HepG2 (cell line): ENCODE measurements around the gene BEAN1. TPM values are rescaled to one million over a fixed set of nuclear protein-coding genes. Genes with fewer than 3 reads are reported as not detected.

Experiments used
- ATAC-seq: fragments of 200-7000 bp; cut with Tn5 transposase; 3 replicates; pipeline ENCODE4 v1.9.1; 2020; ENCODE audit warnings: mild to moderate bottlenecking, moderate library complexity
- BruUV-seq: library from RNA; stranded (reverse); fragments of 400-500 nt; replicated peaks from 2 replicates; lab custom pipeline; 2021; lab: Mats Ljungman, UMichigan
- CTCF ChIA-PET: fragments of 300-600 bp; formaldehyde crosslinking; extraction: SDS; loops from one replicate; lab custom pipeline; 2021; ENCODE audit warnings: low total read pairs, inconsistent platforms, low intra/inter-chr PET ratio; lab: Yijun Ruan, JAX
- POLR2A ChIA-PET: fragments of 350-600 bp; sonication (Branson Sonifier 250); formaldehyde crosslinking; loops from one replicate; lab custom pipeline; 2020; ENCODE audit warnings: antibody characterized with exemption, inconsistent platforms; lab: Yijun Ruan, JAX
- DNase-seq: peaks from one replicate; pipeline ENCODE4 v3.0.0-alpha.2; 2015; ENCODE audit warnings: low spot score
- FAIRE-seq: peaks from 3 replicates; lab custom pipeline; 2011; peaks lifted over from hg19 to GRCh38; lab: Jason Lieb, UNC
- H2AFZ ChIP-seq: one replicate; pipeline ENCODE4 v1.6.1; 2011; ENCODE audit warnings: low read length, inconsistent platforms
- H3K27ac ChIP-seq: fragments of 300-600 bp; 3 replicates; pipeline ENCODE4 v1.8.0; 2011; ENCODE audit warnings: mixed run types, mild to moderate bottlenecking, mixed read lengths, low read length, inconsistent platforms; ENCODE audit not compliant: insufficient read depth; ENCODE audit errors: extremely low read length
- H3K27me3 ChIP-seq, 2 experiments: fragments of 200-600 bp in 1 of 2; 2 replicates in 1 of 2; 3 replicates in 1 of 2; pipeline versions ENCODE4 v1.6.0 to v1.8.0; 2011; ENCODE audit warnings: low read length in 2 of 2, mild to moderate bottlenecking in 2 of 2, moderate library complexity in 2 of 2, inconsistent platforms in 1 of 2; ENCODE audit not compliant: insufficient read depth in 2 of 2, control insufficient read depth in 1 of 2
- H3K36me3 ChIP-seq, 2 experiments: fragments of 200-600 bp in 1 of 2; replicated peaks in 1 of 2; 2 replicates in 1 of 2; 3 replicates in 1 of 2; pipeline versions ENCODE4 v1.5.1 to v1.8.0; 2011; ENCODE audit warnings: low read length in 2 of 2, inconsistent platforms in 1 of 2; ENCODE audit not compliant: insufficient read depth in 2 of 2, control insufficient read depth in 1 of 2
- H3K4me1 ChIP-seq: 2 replicates; pipeline ENCODE4 v1.5.1; 2012; ENCODE audit warnings: low read length, inconsistent platforms; ENCODE audit not compliant: insufficient read depth
- H3K4me2 ChIP-seq: 2 replicates; pipeline ENCODE4 v1.6.0; 2011; ENCODE audit warnings: low read depth, low read length, inconsistent platforms
- H3K4me3 ChIP-seq, 3 experiments: fragments of 200-600 bp in 1 of 3; sonication (generic), shearing (Covaris generic) in 1 of 3; replicated peaks in 1 of 3; 2 replicates each; pipeline ENCODE4 v1.5.1; 2011 to 2016; ENCODE audit warnings: low read length in 3 of 3, inconsistent platforms in 2 of 3, low read depth in 2 of 3, mild to moderate bottlenecking in 2 of 3, control low read depth in 1 of 3, mixed read lengths in 1 of 3; ENCODE audit not compliant: insufficient read depth in 1 of 3
- H3K79me2 ChIP-seq: one replicate; pipeline ENCODE4 v1.6.1; 2011; ENCODE audit warnings: low read length, inconsistent platforms; ENCODE audit not compliant: insufficient read depth
- H3K9ac ChIP-seq: 2 replicates; pipeline ENCODE4 v1.6.0; 2011; ENCODE audit warnings: mild to moderate bottlenecking, low read depth, low read length, inconsistent platforms; ENCODE audit not compliant: insufficient read depth
- H3K9me3 ChIP-seq: 2 replicates; pipeline ENCODE4 v1.5.1; 2012; ENCODE audit warnings: mild to moderate bottlenecking, low read length
- H4K20me1 ChIP-seq: 2 replicates; pipeline ENCODE4 v1.6.0; 2011; ENCODE audit warnings: inconsistent platforms, mild to moderate bottlenecking, low read length, moderate library complexity; ENCODE audit not compliant: insufficient read depth
- BRD4 ChIP-seq: sonication (generic); formaldehyde crosslinking; IDR thresholded peaks from 2 replicates; pipeline ENCODE4 v1.4.0; 2020; ENCODE audit warnings: missing genetic modification reagents
- DR1 ChIP-seq: sonication (generic); formaldehyde crosslinking; IDR thresholded peaks from 2 replicates; pipeline ENCODE4 v1.8.0; 2021; ENCODE audit warnings: mild to moderate bottlenecking, missing genetic modification reagents, inconsistent platforms
- JUNB ChIP-seq: sonication (generic); formaldehyde crosslinking; IDR thresholded peaks from 2 replicates; pipeline ENCODE4 v1.8.0; 2022; ENCODE audit warnings: missing genetic modification reagents, mild to moderate bottlenecking, borderline replicate concordance
- KAT7 ChIP-seq: IDR thresholded peaks from 2 replicates; pipeline ENCODE4 v1.6.1; 2018; ENCODE audit warnings: borderline replicate concordance, missing compliant biosample characterization
- MYC ChIP-seq: sonication (generic); formaldehyde crosslinking; IDR thresholded peaks from 2 replicates; pipeline ENCODE4 v1.9.0; 2021; ENCODE audit warnings: missing genetic modification reagents, borderline replicate concordance
- NFIC ChIP-seq: IDR thresholded peaks from 2 replicates; pipeline ENCODE4 v1.6.1; 2012; ENCODE audit warnings: mild to moderate bottlenecking, low read length, inconsistent platforms
- POGZ ChIP-seq: sonication (generic); formaldehyde crosslinking; IDR thresholded peaks from 2 replicates; pipeline ENCODE4 v1.4.0; 2020; ENCODE audit warnings: mild to moderate bottlenecking, missing genetic modification reagents
- SMYD3 ChIP-seq: sonication (generic); formaldehyde crosslinking; IDR thresholded peaks from 2 replicates; pipeline ENCODE4 v1.8.1; 2023; ENCODE audit warnings: mild to moderate bottlenecking, missing genetic modification reagents
- SP4 ChIP-seq: sonication (generic); formaldehyde crosslinking; IDR thresholded peaks from 2 replicates; pipeline ENCODE4 v1.8.1; 2023; ENCODE audit warnings: mild to moderate bottlenecking, missing genetic modification reagents
- ZNF12 ChIP-seq: sonication (generic); formaldehyde crosslinking; IDR thresholded peaks from 2 replicates; pipeline ENCODE4 v1.5.0; 2020; ENCODE audit warnings: missing genetic modification reagents
- ZNF33B ChIP-seq: sonication (generic); formaldehyde crosslinking; IDR thresholded peaks from 2 replicates; pipeline ENCODE4 v1.5.1; 2020; ENCODE audit warnings: mild to moderate bottlenecking, missing genetic modification reagents
- ZNF678 ChIP-seq: sonication (generic); formaldehyde crosslinking; IDR thresholded peaks from 2 replicates; pipeline ENCODE4 v1.4.0; 2020; ENCODE audit warnings: mild to moderate bottlenecking, missing genetic modification reagents
- ZNF777 ChIP-seq: sonication (generic); formaldehyde crosslinking; IDR thresholded peaks from 2 replicates; pipeline ENCODE4 v1.4.0; 2020; ENCODE audit warnings: missing genetic modification reagents
- WGBS: methylation state at CpG from one replicate; pipeline ENCODE4 v1.1.6; 2017; ENCODE audit warnings: low lambda C conversion rate; 5-methylcytosine and 5-hydroxymethylcytosine counted together
- in situ Hi-C: cut with HindIII; loops from 2 replicates; pipeline ENCODE4 v1.10.0; 2017; ENCODE audit warnings: low pct_unique_long_range_greater_than_20kb; ENCODE audit not compliant: extremely low pct_ligation_motif_present
- intact Hi-C: fragments of 100-400 bp; cut with micrococcal nuclease; formaldehyde crosslinking; loops from one replicate; pipeline ENCODE4 v1.10.0; 2022; ENCODE audit not compliant: unreplicated experiment
- polyA plus RNA-seq, 8 experiments: library from polyadenylated mRNA; depleted of rRNA in 3 of 8; stranded (reverse) in 7 of 8; unstranded in 1 of 8; fragments of >200 nt; fragmentation: Illumina TruSeq in 4 of 8; extraction: Trizol in 4 of 8; gene quantifications; 2 replicates each; pipeline versions ENCODE4 v1.2.1 to v1.2.3, GENCODE V29; 2011 to 2016; ENCODE audit warnings: low read depth in 4 of 8, missing spikeins in 1 of 8, mixed read lengths in 1 of 8; ENCODE audit not compliant: insufficient read depth in 1 of 8
- total RNA-seq, 5 experiments: library from RNA; depleted of rRNA; stranded (reverse); fragments of >200 nt; fragmentation: Illumina TruSeq; extraction: Trizol; gene quantifications; 2 replicates each; pipeline ENCODE4 v1.2.3, GENCODE V29; 2016; ENCODE audit warnings: low read depth in 1 of 5
- TF ChIP-seq, protein P1 (sequence below): sonication (generic); formaldehyde crosslinking; IDR thresholded peaks from 2 replicates; pipeline ENCODE4 v1.5.0; 2020; ENCODE audit warnings: mild to moderate bottlenecking, missing genetic modification reagents, moderate library complexity
- TF ChIP-seq, protein P2 (sequence below): sonication (generic); formaldehyde crosslinking; IDR thresholded peaks from 2 replicates; pipeline ENCODE4 v1.4.0; 2020; ENCODE audit warnings: missing genetic modification reagents
- TF ChIP-seq, protein P3 (sequence below): sonication (generic); formaldehyde crosslinking; conservative IDR thresholded peaks from 2 replicates; pipeline ENCODE4 v1.4.0; 2020; ENCODE audit warnings: missing genetic modification reagents

The BEAN1 gene
- total and polyA plus RNA-seq, 2 of the 13 experiments (the other 11 are each of a cell fraction or from before 2014, with no cell fraction given), result 0.53 to 1.4 TPM

DNA sequence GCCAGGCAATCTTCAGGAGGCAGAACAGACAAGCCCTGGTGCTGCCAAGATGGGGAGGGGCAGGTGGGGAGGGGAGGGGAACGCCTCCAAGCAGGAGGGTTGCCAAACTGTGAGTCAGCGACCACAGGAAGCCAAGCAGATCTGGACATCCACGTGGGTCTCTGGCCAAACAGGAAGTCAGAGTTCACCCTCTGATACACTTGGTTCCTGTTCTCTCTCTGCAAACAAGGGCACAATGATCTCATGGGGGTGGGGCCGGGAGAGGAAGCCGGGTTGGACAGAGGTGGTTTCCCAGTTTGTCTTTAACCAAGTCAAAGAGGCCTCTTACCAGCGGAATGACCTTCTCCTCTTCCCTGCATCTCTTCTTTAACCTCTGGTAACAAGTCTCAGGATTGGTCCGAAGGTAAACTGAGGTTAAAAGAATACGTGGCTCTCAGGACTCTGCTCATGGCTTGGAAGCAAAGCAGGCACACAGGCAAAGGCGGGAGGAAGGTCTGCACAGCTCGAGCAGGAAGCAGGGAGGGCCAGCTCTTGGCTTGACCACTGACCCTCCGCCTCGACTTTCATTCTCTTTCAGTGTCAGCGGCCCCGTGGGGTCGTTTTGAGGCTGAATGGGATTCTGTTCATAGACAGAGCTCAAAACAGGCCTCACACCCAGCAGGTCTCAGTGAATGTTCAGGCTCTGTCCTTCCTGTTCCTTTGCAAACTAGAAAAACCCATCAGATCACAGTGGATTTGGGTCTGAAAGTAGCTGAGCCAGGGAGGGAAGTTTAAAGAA, 89.9 kb downstream of the BEAN1 start:
- H3K27ac ChIP-seq, result peak overlapping the region; percentile 99
- peaks cover 61% of the 10 kb centered on the region for H3K4me1 ChIP-seq
- BruUV-seq, result TSS peak; percentile 99
- no peak overlapping the region for H2AFZ ChIP-seq
- peak overlapping the region; percentile 92 for H3K9ac ChIP-seq
- intact Hi-C loops, result loop anchor here (1.0 to 2.0 kb wide), 3 partner anchors 34 to 88 kb away; partner anchors contain the start of gene CMTM3
- H3K27me3 ChIP-seq, result no peaks in the 10 kb centered on the region
- H3K9me3 ChIP-seq, result no peaks in the 10 kb centered on the region
- ATAC-seq, result peak; percentile 93
- H3K4me2 ChIP-seq, result peak overlapping the region; percentile 97
- peak overlapping the region; percentile 35 to 67 (median 43) for H3K4me3 ChIP-seq
- no peaks in the 10 kb centered on the region for H3K79me2 ChIP-seq
- POLR2A ChIA-PET, result interaction anchor here (0.8 to 1.7 kb wide), 10 partner anchors 9 to 110 kb away, joined by 3 to 21 read pairs (median 4); partner anchors contain the start of genes CKLF, CMTM3 and TK2
- 3% methylated on average over 15 of the region's 15 CpGs for WGBS
- in situ Hi-C loops, result no loop called here
- H4K20me1 ChIP-seq, result no peaks in the 10 kb centered on the region
- FAIRE-seq, result peak; percentile 100
- DNase-seq, result peak; percentile 100
- CTCF ChIA-PET, result no interaction called here
- H3K36me3 ChIP-seq, result 0 out of 5 replicates have a peak, but pooled peaks cover 0 to 4% of the 10 kb centered on the region in 2 experiments
- TF ChIP-seq JUNB (CRISPR knock-in tag), result peak; percentile 91; the same call in 1 of the 2 replicates
- TF ChIP-seq NFIC, result peak; percentile 63; the same call in 1 of the 2 replicates
- TF ChIP-seq ZNF12 (CRISPR knock-in tag), result peak; percentile 66; the same call in 1 of the 2 replicates
- TF ChIP-seq, protein P1, sequence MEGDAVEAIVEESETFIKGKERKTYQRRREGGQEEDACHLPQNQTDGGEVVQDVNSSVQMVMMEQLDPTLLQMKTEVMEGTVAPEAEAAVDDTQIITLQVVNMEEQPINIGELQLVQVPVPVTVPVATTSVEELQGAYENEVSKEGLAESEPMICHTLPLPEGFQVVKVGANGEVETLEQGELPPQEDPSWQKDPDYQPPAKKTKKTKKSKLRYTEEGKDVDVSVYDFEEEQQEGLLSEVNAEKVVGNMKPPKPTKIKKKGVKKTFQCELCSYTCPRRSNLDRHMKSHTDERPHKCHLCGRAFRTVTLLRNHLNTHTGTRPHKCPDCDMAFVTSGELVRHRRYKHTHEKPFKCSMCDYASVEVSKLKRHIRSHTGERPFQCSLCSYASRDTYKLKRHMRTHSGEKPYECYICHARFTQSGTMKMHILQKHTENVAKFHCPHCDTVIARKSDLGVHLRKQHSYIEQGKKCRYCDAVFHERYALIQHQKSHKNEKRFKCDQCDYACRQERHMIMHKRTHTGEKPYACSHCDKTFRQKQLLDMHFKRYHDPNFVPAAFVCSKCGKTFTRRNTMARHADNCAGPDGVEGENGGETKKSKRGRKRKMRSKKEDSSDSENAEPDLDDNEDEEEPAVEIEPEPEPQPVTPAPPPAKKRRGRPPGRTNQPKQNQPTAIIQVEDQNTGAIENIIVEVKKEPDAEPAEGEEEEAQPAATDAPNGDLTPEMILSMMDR, result 0 out of 2 replicates have a peak, but pooled peaks have one; percentile 4
- peak; percentile 83; the same call in 1 of the 2 replicates for TF ChIP-seq POGZ (CRISPR knock-in tag)
- TF ChIP-seq BRD4 (CRISPR knock-in tag), result peak; percentile 91
- peak; percentile 97; the same call in 1 of the 2 replicates for TF ChIP-seq MYC (CRISPR knock-in tag)
- TF ChIP-seq, protein P2, sequence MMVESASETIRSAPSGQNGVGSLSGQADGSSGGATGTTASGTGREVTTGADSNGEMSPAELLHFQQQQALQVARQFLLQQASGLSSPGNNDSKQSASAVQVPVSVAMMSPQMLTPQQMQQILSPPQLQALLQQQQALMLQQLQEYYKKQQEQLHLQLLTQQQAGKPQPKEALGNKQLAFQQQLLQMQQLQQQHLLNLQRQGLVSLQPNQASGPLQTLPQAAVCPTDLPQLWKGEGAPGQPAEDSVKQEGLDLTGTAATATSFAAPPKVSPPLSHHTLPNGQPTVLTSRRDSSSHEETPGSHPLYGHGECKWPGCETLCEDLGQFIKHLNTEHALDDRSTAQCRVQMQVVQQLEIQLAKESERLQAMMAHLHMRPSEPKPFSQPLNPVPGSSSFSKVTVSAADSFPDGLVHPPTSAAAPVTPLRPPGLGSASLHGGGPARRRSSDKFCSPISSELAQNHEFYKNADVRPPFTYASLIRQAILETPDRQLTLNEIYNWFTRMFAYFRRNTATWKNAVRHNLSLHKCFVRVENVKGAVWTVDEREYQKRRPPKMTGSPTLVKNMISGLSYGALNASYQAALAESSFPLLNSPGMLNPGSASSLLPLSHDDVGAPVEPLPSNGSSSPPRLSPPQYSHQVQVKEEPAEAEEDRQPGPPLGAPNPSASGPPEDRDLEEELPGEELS (CRISPR knock-in tag), result peak; percentile 98
- TF ChIP-seq SMYD3 (CRISPR knock-in tag), result 0 out of 2 replicates have a peak, but pooled peaks have one; percentile 44
- peak; percentile 57; the same call in 1 of the 2 replicates for TF ChIP-seq ZNF33B (CRISPR knock-in tag)
- 0 out of 2 replicates have a peak, but pooled peaks have one; percentile 48 for TF ChIP-seq DR1
- TF ChIP-seq KAT7 (CRISPR knock-in tag), result peak; percentile 79
- TF ChIP-seq, protein P3, sequence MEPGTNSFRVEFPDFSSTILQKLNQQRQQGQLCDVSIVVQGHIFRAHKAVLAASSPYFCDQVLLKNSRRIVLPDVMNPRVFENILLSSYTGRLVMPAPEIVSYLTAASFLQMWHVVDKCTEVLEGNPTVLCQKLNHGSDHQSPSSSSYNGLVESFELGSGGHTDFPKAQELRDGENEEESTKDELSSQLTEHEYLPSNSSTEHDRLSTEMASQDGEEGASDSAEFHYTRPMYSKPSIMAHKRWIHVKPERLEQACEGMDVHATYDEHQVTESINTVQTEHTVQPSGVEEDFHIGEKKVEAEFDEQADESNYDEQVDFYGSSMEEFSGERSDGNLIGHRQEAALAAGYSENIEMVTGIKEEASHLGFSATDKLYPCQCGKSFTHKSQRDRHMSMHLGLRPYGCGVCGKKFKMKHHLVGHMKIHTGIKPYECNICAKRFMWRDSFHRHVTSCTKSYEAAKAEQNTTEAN (CRISPR knock-in tag), result peak; percentile 93
- no peak for TF ChIP-seq ZNF678 (CRISPR knock-in tag)
- peak; percentile 34; the same call in 1 of the 2 replicates for TF ChIP-seq ZNF777 (CRISPR knock-in tag)
- TF ChIP-seq SP4 (CRISPR knock-in tag), result peak; percentile 67; the same call in 1 of the 2 replicates
